Measurements from ENCODE around the gene SELENOF. TPM values are rescaled to one million over a fixed set of nuclear protein-coding genes. Genes with fewer than 3 reads are reported as not detected.

SELENOF gene
- total RNA-seq, 1 experiment from 2014 or later, result 313 TPM

DNA sequence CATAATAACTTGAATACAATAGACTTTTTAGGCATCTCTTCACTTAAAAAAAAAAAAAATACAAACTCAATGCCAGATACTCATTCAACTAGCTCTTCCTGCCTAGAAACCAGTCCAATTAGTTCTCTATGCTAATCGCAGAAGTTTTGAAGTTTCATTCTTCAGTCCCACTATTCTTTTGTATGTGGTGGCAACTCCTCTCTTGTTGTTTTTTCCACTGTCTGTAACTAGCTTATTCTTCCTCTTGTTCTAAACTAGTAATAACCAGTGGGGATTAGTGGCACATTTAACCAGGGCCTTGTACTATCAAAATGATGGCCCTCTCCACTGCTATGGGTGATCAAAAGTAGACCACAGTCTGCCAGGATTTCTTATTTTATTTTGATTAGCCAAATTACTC is 52.5 kb downstream of the SELENOF start:
- peaks cover 15% of the 10 kb centered on the region for H3K4me1 ChIP-seq (replicated peaks)

DNA sequence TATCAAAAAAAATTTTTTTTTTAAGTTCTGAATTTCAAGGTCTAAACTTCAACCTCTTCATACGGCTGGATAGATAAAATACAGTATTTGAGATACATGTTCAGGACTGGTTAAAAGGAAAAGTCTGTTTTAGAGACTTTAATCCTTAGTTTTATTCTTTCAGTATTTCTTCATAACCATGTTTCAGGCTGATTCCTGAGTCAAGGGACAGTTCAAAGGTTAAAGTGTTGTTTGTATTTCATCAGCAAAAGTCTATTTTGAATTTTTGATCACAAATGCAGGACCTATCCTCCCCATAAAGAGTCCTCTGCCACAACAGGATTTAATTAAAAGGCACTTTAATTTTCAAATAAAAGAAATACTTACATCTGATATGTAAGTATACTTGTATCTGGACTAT is 53.5 kb downstream of the SELENOF start:
- Histone ChIP-seq H3K27ac (peak overlapping the region; percentile 21; the same call in 1 of the 2 replicates), H3K4me1 (replicated peaks) (peaks cover 15% of the 10 kb centered on the region), H3K9me3 (replicated peaks) (no peaks in the 10 kb centered on the region), H3K36me3 (no peaks in the 10 kb centered on the region), H3K27me3 (replicated peaks) (no peaks in the 10 kb centered on the region), H3K4me3 (no peak overlapping the region)
- no peak for DNase-seq (ENCODE audit: low read depth in 1 of 2, low spot score in 2 of 2)

More for the DNA sequence above, 52.5 kb downstream of the SELENOF start:
- no peaks in the 10 kb centered on the region for H3K9me3 ChIP-seq (replicated peaks)
- no peaks in the 10 kb centered on the region for H3K27me3 ChIP-seq (replicated peaks)
- H3K4me3 ChIP-seq, result no peak overlapping the region
- no peak for DNase-seq (ENCODE audit: low read depth in 1 of 2, low spot score in 2 of 2)
- H3K27ac ChIP-seq, result no peak overlapping the region
- H3K36me3 ChIP-seq, result no peaks in the 10 kb centered on the region

DNA sequence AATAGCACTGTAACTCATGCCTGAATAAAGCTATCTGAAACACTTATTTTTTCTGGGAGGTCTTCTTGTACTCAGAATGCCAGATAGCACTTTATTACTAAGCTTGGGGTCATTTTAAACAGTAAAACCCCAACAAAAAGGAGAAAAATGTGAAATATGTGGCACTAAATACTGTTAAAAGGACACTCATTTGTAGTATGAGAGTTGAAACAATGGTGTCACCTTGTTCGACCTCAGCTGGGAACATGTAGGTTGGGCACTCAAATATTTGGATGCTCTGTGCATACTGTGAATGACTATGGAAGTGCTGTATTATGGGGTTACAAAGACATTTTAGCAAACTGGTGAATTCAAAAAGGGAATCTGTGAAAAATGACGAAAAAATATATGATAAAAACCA is 53.9 kb downstream of the SELENOF start:
- H3K27me3 ChIP-seq (replicated peaks), result no peaks in the 10 kb centered on the region
- H3K27ac ChIP-seq, result peak overlapping the region; percentile 21; the same call in 1 of the 2 replicates
- no peaks in the 10 kb centered on the region for H3K9me3 ChIP-seq (replicated peaks)
- DNase-seq (ENCODE audit: low read depth in 1 of 2, low spot score in 2 of 2), result peak in 1 of 2 experiments; percentile 51
- H3K4me1 ChIP-seq (replicated peaks), result peaks cover 15% of the 10 kb centered on the region
- H3K4me3 ChIP-seq, result no peak overlapping the region
- H3K36me3 ChIP-seq, result no peaks in the 10 kb centered on the region

DNA sequence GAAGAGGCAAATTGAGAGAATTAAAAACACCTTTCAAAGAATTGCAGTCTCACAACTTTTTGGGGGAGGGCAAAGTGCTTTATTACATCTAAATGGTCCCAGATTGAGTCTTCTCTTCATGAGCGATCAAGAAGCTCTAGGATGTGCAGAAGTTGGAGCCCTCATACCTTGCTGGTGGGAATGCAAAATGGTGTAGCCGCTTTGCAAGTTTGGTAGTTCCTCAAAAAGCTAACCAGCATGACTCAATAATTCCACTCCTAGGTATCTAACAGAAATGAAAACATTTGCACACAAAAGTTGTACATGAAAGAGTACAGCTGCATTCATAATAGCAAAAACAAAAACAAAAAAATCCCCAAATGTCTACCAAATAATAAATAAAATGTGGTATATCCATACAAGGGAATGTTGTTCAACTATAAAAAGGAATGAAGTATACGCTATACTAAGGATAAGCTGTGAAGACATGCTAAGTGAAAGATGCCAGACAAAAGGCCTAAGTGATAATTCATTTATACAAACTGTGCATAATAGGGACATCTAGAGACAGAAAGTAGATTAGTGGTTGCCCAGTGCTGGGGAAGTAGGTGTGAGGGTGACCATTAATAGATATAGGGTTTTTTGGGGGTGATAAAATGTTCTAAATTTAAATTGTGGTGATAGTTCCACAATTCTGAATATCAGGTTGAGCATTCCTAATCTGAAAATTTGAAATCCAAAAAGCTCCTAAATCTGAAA is 55.2 kb downstream of the SELENOF start:
- H3K9me3 ChIP-seq (replicated peaks), result no peaks in the 10 kb centered on the region
- no peak overlapping the region for H3K4me3 ChIP-seq
- H3K27me3 ChIP-seq (replicated peaks), result no peaks in the 10 kb centered on the region
- H3K27ac ChIP-seq, result no peak overlapping the region
- no peak for DNase-seq (ENCODE audit: low read depth in 1 of 2, low spot score in 2 of 2)
- H3K36me3 ChIP-seq, result no peaks in the 10 kb centered on the region
- peaks cover 15% of the 10 kb centered on the region for H3K4me1 ChIP-seq (replicated peaks)

DNA sequence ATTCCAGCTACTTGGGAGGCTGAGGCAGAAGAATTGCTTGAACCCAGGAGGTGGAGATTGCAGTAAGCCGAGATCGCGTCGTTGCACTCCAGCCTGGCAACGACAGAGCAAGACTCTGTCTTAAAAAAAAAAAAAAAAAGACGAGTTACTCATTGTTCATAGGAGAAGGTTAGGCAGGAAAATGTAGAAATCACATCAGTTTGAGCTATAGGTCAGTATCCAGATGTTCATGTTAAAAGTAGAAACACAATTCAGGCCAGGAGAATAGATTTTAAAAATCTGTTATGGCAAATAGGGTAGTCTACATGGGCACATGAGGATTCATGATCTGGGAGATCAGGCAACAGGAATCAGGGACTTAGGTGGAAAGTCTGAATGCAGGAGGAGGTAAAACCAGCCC is 57.7 kb downstream of the SELENOF start:
- Histone ChIP-seq H3K9me3 (replicated peaks) (no peaks in the 10 kb centered on the region), H3K4me3 (no peak overlapping the region), H3K36me3 (no peaks in the 10 kb centered on the region), H3K27me3 (replicated peaks) (no peaks in the 10 kb centered on the region), H3K4me1 (replicated peaks) (peaks cover 15% of the 10 kb centered on the region), H3K27ac (no peak overlapping the region)
- no peak for DNase-seq (ENCODE audit: low read depth in 1 of 2, low spot score in 2 of 2)

DNA sequence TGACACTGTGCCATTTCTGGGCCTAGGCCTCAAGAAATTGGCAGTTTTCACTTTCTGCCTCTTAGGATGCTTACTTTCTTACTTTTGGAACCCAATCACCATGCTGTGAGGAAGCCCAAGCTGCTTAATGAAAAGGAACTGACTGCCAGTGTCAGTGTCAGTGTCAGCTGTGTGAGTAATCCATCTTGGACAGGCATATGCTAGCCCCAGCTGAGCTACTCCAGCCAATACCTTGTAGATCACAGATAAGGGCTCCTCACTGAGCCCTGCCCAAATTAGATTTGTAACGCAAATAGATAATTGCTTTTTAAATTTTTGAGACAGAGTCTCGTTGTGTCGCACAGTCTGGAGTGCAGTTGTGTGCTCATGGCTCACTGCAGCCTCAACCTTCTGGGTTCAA is 59.6 kb downstream of the SELENOF start:
- H3K4me1 ChIP-seq (replicated peaks), result peaks cover 2% of the 10 kb centered on the region
- no peaks in the 10 kb centered on the region for H3K36me3 ChIP-seq
- DNase-seq (ENCODE audit: low read depth in 1 of 2, low spot score in 2 of 2), result no peak
- no peak overlapping the region for H3K27ac ChIP-seq
- H3K9me3 ChIP-seq (replicated peaks), result no peaks in the 10 kb centered on the region
- H3K27me3 ChIP-seq (replicated peaks), result no peaks in the 10 kb centered on the region
- H3K4me3 ChIP-seq, result no peak overlapping the region

DNA sequence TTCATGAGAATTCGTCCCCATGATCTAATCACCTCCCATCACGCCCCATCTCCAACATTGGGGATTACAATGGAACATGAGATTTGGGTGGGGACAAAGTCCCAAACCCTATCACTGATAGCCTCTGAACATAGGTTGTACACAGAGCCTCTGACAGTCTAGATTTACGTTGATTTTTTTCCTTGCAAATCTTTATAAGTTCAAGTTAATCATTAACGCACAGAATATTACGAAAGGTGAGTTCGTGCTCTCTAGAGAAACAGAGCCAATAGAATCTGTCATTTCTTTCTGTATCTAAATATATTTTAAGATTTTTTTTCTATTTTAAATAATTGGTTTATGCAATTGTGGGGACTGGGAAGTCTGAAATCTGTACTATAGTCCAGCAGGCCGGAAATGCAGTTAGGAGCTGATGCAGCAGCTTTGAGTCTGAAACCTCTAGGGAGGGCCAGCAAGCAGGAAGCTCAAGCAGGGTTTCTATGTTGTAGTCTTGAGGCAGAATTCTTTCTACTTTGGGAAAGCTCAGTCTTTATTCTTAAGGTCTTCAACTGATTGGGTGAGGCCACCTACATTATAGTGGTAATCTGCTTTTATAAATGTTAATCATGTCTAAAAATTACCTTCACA is 61.0 kb downstream of the SELENOF start:
- no peaks in the 10 kb centered on the region for H3K27me3 ChIP-seq (replicated peaks)
- no peaks in the 10 kb centered on the region for H3K36me3 ChIP-seq
- H3K9me3 ChIP-seq (replicated peaks), result no peaks in the 10 kb centered on the region
- no peak overlapping the region for H3K4me3 ChIP-seq
- no peak overlapping the region for H3K27ac ChIP-seq
- no peaks in the 10 kb centered on the region for H3K4me1 ChIP-seq (replicated peaks)
- no peak for DNase-seq (ENCODE audit: low read depth in 1 of 2, low spot score in 2 of 2)

DNA sequence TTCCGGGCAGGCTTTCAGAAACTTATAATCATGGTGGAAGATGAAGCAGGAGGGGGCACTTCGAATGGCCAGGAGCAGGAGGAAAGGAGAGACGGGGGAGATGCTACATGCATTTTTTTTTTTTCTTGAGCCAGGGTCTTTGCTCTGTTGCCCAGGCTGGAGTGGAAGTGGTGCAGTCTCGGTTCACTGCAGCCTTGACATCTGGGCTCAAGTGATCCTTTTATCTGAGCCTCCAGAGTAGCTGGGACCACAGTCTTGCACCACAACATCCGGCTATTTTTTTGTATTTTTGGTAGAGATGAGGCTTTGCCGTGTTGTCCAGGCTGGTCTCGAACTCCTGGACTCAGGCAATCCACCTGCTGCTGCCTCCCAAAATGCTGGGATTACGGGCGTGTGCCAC is 61.6 kb downstream of the SELENOF start:
- H3K9me3 ChIP-seq (replicated peaks), result no peaks in the 10 kb centered on the region
- H3K27ac ChIP-seq, result no peak overlapping the region
- DNase-seq (ENCODE audit: low read depth in 1 of 2, low spot score in 2 of 2), result no peak
- H3K4me3 ChIP-seq, result no peak overlapping the region
- no peaks in the 10 kb centered on the region for H3K36me3 ChIP-seq
- no peaks in the 10 kb centered on the region for H3K4me1 ChIP-seq (replicated peaks)
- H3K27me3 ChIP-seq (replicated peaks), result no peaks in the 10 kb centered on the region

DNA sequence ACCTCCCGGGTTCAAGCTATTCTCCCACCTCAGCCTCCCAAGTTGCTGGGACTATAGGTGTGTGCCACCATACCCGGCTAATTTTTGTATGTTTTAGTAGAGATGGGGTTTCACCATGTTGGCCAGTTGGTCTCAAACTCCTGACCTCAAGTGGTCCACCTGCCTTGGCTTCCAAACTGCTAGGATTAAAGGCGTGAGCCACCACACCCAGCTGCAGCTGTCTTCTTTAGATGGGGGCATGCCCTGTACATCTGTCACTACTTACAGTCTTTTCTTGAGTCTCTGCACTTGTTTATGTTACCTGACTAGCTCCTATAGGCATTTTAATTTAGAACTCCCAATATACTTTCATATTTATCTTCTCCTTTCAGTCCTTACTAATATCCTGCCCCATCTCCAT is 64.2 kb downstream of the SELENOF start:
- no peaks in the 10 kb centered on the region for H3K9me3 ChIP-seq (replicated peaks)
- H3K27ac ChIP-seq, result no peak overlapping the region

DNA sequence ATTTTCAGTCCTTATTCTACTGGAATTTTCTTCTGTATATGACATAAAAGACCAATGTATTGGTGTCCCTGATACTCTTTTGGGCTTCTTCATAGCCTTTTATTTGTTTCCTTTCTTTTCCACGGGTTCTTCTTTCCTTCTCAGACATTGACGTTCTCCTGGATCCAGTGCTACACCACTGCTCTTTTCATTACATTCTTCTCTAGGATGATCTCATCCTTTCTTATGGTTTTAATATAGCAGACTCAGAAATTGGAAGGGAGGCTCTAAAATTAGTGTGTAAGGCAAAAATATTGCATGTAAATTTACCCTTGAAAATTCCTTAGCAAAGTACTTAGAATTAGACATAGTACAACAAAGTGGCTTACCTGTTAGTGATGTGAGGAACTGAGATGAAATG is 65.3 kb downstream of the SELENOF start:
- Histone ChIP-seq H3K27ac (no peak overlapping the region), H3K36me3 (no peaks in the 10 kb centered on the region), H3K9me3 (replicated peaks) (no peaks in the 10 kb centered on the region), H3K27me3 (replicated peaks) (no peaks in the 10 kb centered on the region), H3K4me3 (no peak overlapping the region), H3K4me1 (replicated peaks) (no peaks in the 10 kb centered on the region)
- DNase-seq (ENCODE audit: low read depth in 1 of 2, low spot score in 2 of 2), result no peak

More for the DNA sequence above, 64.2 kb downstream of the SELENOF start:
- DNase-seq (ENCODE audit: low read depth in 1 of 2, low spot score in 2 of 2), result no peak
- H3K4me1 ChIP-seq (replicated peaks), result no peaks in the 10 kb centered on the region
- H3K36me3 ChIP-seq, result no peaks in the 10 kb centered on the region
- no peak overlapping the region for H3K4me3 ChIP-seq
- H3K27me3 ChIP-seq (replicated peaks), result no peaks in the 10 kb centered on the region

DNA sequence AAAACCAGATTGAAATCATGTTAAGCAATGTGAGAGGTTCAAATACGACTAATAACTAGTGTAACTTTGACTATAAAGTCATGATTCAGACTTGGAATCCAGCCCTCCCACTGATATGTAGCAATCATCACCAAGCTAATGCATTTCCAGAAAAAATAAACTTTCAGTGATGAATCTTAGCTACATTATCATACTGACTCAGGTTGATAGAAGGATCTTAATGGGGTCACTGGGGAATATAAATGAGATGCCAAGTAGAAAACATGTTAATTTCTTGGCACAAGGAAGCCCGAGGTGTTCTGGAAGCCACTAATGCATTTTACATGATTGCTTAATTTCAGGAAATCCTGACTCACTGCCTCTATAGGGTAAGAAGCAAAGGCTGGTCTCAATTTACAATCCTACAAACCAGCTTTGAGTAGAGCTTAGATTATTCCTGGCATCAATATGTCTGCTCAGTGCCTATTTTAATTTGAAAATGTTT is 67.7 kb downstream of the SELENOF start:
- H3K4me1 ChIP-seq (replicated peaks), result no peaks in the 10 kb centered on the region
- H3K4me3 ChIP-seq, result no peak overlapping the region
- DNase-seq (ENCODE audit: low read depth in 1 of 2, low spot score in 2 of 2), result peak in 1 of 2 experiments; percentile 8
- H3K36me3 ChIP-seq, result no peaks in the 10 kb centered on the region
- no peaks in the 10 kb centered on the region for H3K27me3 ChIP-seq (replicated peaks)
- no peak overlapping the region for H3K27ac ChIP-seq
- H3K9me3 ChIP-seq (replicated peaks), result no peaks in the 10 kb centered on the region

DNA sequence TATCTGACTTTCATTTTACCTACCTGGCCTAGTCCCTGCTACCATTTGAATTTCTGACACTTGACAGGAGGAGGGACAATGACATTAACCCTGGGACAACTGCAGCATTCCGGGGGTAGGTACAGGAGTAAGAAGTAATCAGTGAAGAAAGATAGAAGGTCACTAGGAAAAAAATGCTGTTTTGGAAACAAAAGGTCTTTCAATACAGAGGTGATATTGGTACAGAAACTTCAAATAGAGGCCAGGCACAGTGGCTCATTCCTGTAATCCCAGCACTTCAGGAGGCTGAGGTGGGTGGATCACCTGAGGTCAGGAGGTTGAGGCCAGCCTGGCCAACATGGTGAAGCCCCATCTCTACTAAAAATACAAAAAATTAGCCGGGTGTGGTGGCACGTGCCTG is 68.4 kb downstream of the SELENOF start:
- no peak for DNase-seq (ENCODE audit: low read depth in 1 of 2, low spot score in 2 of 2)
- no peaks in the 10 kb centered on the region for H3K4me1 ChIP-seq (replicated peaks)
- no peaks in the 10 kb centered on the region for H3K9me3 ChIP-seq (replicated peaks)
- no peak overlapping the region for H3K4me3 ChIP-seq
- H3K27me3 ChIP-seq (replicated peaks), result no peaks in the 10 kb centered on the region
- H3K27ac ChIP-seq, result no peak overlapping the region
- no peaks in the 10 kb centered on the region for H3K36me3 ChIP-seq

DNA sequence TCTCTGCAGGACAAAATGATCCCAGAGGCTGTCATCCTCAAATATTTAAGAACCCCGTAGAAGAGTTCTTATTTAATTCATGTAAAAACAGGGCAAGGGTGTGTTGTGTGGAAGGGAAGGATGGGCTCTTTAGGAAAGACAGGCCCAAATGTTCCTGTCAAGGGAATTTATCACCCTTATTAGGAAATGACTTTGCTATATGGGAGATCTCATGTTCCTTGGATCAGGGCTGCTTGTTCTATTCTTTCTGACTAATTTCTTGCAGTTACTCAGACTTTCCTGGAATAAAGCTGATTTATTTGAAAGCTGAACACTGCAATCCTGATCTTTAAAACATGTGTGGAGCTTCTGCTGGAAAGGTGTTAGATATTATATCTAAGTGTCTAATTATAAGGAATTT is 72.8 kb downstream of the SELENOF start:
- no peak for DNase-seq (ENCODE audit: low read depth in 1 of 2, low spot score in 2 of 2)
- no peaks in the 10 kb centered on the region for H3K9me3 ChIP-seq (replicated peaks)
- H3K27ac ChIP-seq, result no peak overlapping the region
- H3K36me3 ChIP-seq, result no peaks in the 10 kb centered on the region
- H3K27me3 ChIP-seq (replicated peaks), result no peaks in the 10 kb centered on the region
- H3K4me3 ChIP-seq, result no peak overlapping the region
- H3K4me1 ChIP-seq (replicated peaks), result no peaks in the 10 kb centered on the region

DNA sequence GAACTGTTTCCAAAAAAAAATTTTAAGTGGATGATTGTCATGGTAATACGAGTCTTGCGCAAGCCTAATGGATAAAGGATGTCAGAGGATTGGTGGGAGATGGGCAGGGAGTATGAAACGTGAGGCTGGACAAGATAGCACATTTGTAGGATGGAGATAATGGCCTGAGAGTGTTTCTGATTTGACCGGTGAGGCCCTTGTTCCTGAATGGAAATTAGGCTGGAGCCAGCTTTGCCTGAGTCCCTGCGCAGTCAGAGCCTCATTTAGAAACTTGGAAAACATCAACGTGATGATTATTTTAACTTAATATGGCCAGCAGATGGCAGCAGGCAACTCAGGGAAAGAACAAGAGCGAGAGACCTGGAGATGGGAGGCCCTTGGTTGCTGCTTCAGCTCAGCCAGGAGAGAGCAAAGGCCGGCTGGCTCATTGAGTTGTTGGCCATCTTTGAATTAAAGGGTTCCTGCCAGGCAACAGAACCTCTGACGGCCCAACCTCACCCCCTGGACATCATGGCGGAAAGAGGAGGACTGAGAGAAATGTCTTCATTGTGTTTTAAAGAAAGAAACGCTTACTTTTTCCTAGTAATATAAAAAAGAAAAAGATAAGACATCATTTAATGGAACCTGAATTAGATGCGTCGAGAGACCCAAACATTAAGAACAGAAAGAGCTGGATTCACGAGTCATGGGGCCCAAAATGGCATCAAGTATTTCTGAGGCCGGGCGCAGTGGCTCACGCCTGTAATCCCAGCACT is 80.3 kb downstream of the SELENOF start:
- no peaks in the 10 kb centered on the region for H3K27me3 ChIP-seq (replicated peaks)
- no peaks in the 10 kb centered on the region for H3K4me1 ChIP-seq (replicated peaks)
- no peaks in the 10 kb centered on the region for H3K36me3 ChIP-seq
- H3K9me3 ChIP-seq (replicated peaks), result no peaks in the 10 kb centered on the region
- H3K4me3 ChIP-seq, result no peak overlapping the region
- no peak overlapping the region for H3K27ac ChIP-seq
- DNase-seq (ENCODE audit: low read depth in 1 of 2, low spot score in 2 of 2), result peak; percentile 54 to 62
